ENCODE measurements around the gene TEX36. TPM values are rescaled to one million over a fixed set of nuclear protein-coding genes. Genes with fewer than 3 reads are reported as not detected.

Gene TEX36
- polyA plus RNA-seq, 1 donor from 2014 or later, result not detected

DNA sequence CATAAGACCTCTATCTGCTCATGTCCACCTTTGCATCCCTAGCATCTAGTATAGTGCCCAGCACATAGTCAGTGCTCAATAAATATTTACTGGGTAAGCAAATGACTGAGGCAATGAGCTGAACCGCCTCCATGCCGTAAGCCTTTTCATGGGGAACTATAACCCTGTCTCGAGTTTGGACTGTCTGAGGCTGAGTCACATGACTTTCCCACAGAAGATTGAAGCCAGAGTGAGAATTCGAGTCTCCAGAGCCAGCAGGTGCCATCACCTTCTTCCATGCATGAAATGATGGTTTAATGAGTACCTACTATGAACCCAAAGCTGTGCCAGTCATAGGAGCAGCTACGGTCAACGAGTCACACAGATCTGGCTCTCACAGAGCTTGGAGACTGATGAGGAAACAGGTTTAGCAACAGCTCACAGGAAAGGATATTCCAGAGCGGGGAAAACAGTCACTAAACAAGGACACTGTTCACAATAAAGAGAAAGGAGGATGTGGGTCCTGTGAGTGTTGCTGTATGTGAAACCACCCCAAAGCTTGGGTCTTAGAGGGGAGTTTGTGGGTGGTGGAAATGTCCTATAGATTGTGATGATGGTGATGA lies 75.2 kb downstream of the TEX36 start:
- Histone ChIP-seq H3K9me2 (ENCODE audit: insufficient read depth, low read length) (no peaks in the 10 kb centered on the region), H3K9ac (ENCODE audit: low read length) (no peak overlapping the region), H4K20me1 (ENCODE audit: insufficient read depth) (no peaks in the 10 kb centered on the region), H3K27me3 (ENCODE audit: insufficient read depth, low read depth, low read length) (no peaks in the 10 kb centered on the region), H3K79me2 (replicated peaks; ENCODE audit: insufficient read depth, low read length) (no peaks in the 10 kb centered on the region), H3K4me3 (ENCODE audit: low read length) (no peak overlapping the region), H2AFZ (ENCODE audit: low read depth, low read length) (no peak overlapping the region), H3K27ac (ENCODE audit: low read length) (no peak overlapping the region), H3K4me2 (ENCODE audit: low read length) (no peak overlapping the region), H3F3A (ENCODE audit: insufficient read depth, low read length, poor library complexity, severe bottlenecking) (no peaks in the 10 kb centered on the region), H3K36me3 (ENCODE audit: insufficient read depth, low read length) (no peaks in the 10 kb centered on the region), H3K9me3 (ENCODE audit: low read length) (no peaks in the 10 kb centered on the region)
- TF ChIP-seq POLR2AphosphoS5 (IDR thresholded peaks at IDR 0.05), result no peak
- no peak for TF ChIP-seq EZH2 (IDR thresholded peaks at IDR 0.05; ENCODE audit: borderline replicate concordance, insufficient read depth, low read length, poor library complexity, severe bottlenecking)
- TF ChIP-seq MXI1 (conservative IDR thresholded peaks at IDR 0.05; ENCODE audit: poor library complexity, severe bottlenecking), result no peak

DNA sequence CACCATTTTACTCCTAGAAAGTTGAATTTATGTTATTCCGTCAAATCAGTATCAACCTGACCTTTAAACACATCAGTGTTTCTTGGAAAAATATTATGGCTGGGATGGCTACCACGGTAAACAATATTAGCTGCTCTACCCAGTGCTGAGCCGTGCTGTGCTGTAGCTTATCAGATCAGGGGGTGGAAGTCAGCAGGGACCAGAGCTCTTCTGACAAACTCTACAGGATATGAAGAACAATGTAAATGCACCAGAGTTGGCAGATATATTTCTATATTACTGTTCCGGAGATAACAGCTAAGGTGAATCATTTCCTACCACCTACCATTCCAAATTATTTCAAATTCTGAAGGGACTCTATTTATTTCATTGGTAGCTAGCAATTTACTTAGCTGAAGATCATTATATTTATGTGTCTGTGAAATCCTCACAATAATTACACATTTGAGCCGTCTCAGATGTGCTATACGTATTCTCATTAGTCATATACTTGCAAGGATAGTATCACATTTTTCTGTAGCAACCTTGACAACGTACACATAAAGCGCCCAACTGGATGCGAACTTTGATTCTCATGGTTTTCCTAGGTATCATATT lies 76.5 kb downstream of the TEX36 start:
- no peak overlapping the region for H2AFZ ChIP-seq (ENCODE audit: low read depth, low read length)
- H3K9ac ChIP-seq (ENCODE audit: low read length), result no peak overlapping the region
- TF ChIP-seq EZH2 (IDR thresholded peaks at IDR 0.05; ENCODE audit: borderline replicate concordance, insufficient read depth, low read length, poor library complexity, severe bottlenecking) (no peak), TAF1 (IDR thresholded peaks at IDR 0.05; ENCODE audit: low read depth) (no peak), POLR2AphosphoS5 (IDR thresholded peaks at IDR 0.05) (no peak), RAD21 (conservative IDR thresholded peaks at IDR 0.05) (no peak), MXI1 (conservative IDR thresholded peaks at IDR 0.05; ENCODE audit: poor library complexity, severe bottlenecking) (no peak)
- TF ChIP-seq, protein P1, sequence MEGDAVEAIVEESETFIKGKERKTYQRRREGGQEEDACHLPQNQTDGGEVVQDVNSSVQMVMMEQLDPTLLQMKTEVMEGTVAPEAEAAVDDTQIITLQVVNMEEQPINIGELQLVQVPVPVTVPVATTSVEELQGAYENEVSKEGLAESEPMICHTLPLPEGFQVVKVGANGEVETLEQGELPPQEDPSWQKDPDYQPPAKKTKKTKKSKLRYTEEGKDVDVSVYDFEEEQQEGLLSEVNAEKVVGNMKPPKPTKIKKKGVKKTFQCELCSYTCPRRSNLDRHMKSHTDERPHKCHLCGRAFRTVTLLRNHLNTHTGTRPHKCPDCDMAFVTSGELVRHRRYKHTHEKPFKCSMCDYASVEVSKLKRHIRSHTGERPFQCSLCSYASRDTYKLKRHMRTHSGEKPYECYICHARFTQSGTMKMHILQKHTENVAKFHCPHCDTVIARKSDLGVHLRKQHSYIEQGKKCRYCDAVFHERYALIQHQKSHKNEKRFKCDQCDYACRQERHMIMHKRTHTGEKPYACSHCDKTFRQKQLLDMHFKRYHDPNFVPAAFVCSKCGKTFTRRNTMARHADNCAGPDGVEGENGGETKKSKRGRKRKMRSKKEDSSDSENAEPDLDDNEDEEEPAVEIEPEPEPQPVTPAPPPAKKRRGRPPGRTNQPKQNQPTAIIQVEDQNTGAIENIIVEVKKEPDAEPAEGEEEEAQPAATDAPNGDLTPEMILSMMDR (IDR thresholded peaks at IDR 0.05; ENCODE audit: poor library complexity, severe bottlenecking), result no peak
- TF ChIP-seq, protein P2, sequence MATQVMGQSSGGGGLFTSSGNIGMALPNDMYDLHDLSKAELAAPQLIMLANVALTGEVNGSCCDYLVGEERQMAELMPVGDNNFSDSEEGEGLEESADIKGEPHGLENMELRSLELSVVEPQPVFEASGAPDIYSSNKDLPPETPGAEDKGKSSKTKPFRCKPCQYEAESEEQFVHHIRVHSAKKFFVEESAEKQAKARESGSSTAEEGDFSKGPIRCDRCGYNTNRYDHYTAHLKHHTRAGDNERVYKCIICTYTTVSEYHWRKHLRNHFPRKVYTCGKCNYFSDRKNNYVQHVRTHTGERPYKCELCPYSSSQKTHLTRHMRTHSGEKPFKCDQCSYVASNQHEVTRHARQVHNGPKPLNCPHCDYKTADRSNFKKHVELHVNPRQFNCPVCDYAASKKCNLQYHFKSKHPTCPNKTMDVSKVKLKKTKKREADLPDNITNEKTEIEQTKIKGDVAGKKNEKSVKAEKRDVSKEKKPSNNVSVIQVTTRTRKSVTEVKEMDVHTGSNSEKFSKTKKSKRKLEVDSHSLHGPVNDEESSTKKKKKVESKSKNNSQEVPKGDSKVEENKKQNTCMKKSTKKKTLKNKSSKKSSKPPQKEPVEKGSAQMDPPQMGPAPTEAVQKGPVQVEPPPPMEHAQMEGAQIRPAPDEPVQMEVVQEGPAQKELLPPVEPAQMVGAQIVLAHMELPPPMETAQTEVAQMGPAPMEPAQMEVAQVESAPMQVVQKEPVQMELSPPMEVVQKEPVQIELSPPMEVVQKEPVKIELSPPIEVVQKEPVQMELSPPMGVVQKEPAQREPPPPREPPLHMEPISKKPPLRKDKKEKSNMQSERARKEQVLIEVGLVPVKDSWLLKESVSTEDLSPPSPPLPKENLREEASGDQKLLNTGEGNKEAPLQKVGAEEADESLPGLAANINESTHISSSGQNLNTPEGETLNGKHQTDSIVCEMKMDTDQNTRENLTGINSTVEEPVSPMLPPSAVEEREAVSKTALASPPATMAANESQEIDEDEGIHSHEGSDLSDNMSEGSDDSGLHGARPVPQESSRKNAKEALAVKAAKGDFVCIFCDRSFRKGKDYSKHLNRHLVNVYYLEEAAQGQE (IDR thresholded peaks at IDR 0.05; ENCODE audit: borderline replicate concordance), result no peak
- no peaks in the 10 kb centered on the region for H3K36me3 ChIP-seq (ENCODE audit: insufficient read depth, low read length)
- H3K79me2 ChIP-seq (replicated peaks; ENCODE audit: insufficient read depth, low read length), result no peaks in the 10 kb centered on the region
- H3K27me3 ChIP-seq (ENCODE audit: insufficient read depth, low read depth, low read length), result no peaks in the 10 kb centered on the region
- H4K20me1 ChIP-seq (ENCODE audit: insufficient read depth), result no peaks in the 10 kb centered on the region
- H3K4me2 ChIP-seq (ENCODE audit: low read length), result no peak overlapping the region
- H3K9me2 ChIP-seq (ENCODE audit: insufficient read depth, low read length), result no peaks in the 10 kb centered on the region
- no peaks in the 10 kb centered on the region for H3F3A ChIP-seq (ENCODE audit: insufficient read depth, low read length, poor library complexity, severe bottlenecking)
- no peak overlapping the region for H3K27ac ChIP-seq (ENCODE audit: low read length)
- no peak overlapping the region for H3K4me3 ChIP-seq (ENCODE audit: low read length)
- no peaks in the 10 kb centered on the region for H3K9me3 ChIP-seq (ENCODE audit: low read length)

Other genes with a start within 250 kb of the TEX36 start
- gene EDRF1, start 36.5 kb upstream of the TEX36 start, polyA plus RNA-seq, result 54.1 and 68.1 TPM in 2 replicates
- not detected in 2 replicates for gene MMP21, start 92.7 kb upstream of the TEX36 start, polyA plus RNA-seq
- 85.0 and 103 TPM in 2 replicates for gene UROS, start 140.1 kb upstream of the TEX36 start, polyA plus RNA-seq
- 73.5 and 95.8 TPM in 2 replicates for gene BCCIP, start 140.4 kb upstream of the TEX36 start, polyA plus RNA-seq
- 17.8 and 25.2 TPM in 2 replicates for gene DHX32, start 198.1 kb upstream of the TEX36 start, polyA plus RNA-seq
- gene FANK1, start 213.4 kb upstream of the TEX36 start, polyA plus RNA-seq, result 3.1 and 3.8 TPM in 2 replicates